ENCODE data around the gene ABI1.

DNA sequence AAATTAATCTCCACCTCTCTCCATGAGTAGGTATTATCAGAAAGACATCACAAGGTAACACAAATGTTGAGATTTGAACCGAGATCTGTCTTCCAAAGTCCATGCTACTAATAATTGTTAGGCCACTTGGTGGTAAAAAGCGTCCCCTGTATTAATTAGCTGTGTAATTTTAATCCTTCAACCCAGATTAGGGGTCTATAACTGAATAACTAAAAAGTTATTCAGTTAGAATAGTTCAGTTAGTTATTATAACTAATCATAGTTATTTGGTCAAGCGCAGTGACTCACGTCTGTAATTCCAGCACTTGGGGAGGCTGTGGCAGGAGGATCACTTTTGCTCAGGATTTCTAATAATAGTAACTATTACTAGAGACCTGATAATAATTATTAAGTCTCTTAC lies 157.7 kb downstream of the ABI1 start:
- TF ChIP-seq POLR2AphosphoS5 (IDR thresholded peaks at IDR 0.05) = no peak
- TF ChIP-seq, protein P1, sequence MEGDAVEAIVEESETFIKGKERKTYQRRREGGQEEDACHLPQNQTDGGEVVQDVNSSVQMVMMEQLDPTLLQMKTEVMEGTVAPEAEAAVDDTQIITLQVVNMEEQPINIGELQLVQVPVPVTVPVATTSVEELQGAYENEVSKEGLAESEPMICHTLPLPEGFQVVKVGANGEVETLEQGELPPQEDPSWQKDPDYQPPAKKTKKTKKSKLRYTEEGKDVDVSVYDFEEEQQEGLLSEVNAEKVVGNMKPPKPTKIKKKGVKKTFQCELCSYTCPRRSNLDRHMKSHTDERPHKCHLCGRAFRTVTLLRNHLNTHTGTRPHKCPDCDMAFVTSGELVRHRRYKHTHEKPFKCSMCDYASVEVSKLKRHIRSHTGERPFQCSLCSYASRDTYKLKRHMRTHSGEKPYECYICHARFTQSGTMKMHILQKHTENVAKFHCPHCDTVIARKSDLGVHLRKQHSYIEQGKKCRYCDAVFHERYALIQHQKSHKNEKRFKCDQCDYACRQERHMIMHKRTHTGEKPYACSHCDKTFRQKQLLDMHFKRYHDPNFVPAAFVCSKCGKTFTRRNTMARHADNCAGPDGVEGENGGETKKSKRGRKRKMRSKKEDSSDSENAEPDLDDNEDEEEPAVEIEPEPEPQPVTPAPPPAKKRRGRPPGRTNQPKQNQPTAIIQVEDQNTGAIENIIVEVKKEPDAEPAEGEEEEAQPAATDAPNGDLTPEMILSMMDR (IDR thresholded peaks at IDR 0.05) = no peak
- TF ChIP-seq EP300 (IDR thresholded peaks at IDR 0.05; ENCODE audit: low read depth) = no peak
- TF ChIP-seq POLR2A (IDR thresholded peaks at IDR 0.05) = no peak

Measured in transverse colon (tissue), 4 donors.